ENCODE measurements around the gene TMEM101. TPM values are rescaled to one million over a fixed set of nuclear protein-coding genes. Genes with fewer than 3 reads are reported as not detected.
"Not testable (repeated sequence)": the region's sequence is repeated elsewhere in the genome, so short reads cannot be mapped to it uniquely, and the experiment has no call there.

TMEM101 gene
- total and polyA plus RNA-seq, 2 donors (not counting 1 experiment from before 2014, with no cell fraction given), result 26.0 to 107 TPM

DNA sequence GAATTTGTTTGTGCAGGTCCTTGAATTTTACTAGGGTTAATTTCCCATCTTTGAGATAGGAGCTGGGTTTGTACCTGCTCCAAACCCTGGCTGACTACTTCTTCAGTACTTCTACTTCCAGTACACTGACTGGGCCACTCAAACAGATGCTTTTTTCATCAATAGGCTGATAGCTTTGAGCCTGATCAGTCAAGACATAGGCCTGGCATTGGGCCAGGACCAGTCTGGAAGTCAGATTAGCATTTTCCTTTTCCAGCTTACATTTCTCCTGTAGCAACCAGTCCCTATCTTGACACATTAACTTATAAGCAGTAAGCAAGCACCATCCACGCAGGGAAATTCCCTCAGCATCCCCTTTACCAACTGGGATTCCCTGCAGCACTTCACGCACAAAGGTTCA, 7.5 kb upstream of the TMEM101 start:
- H4K20me1 ChIP-seq (ENCODE audit: control insufficient read depth, extremely low read depth, insufficient read depth, low read length), result no peaks in the 10 kb centered on the region
- no peak overlapping the region for H3K4me2 ChIP-seq (ENCODE audit: extremely low read depth, insufficient read depth, low read length)
- H2AFZ ChIP-seq (ENCODE audit: low read length), result no peak overlapping the region
- no peak overlapping the region for H3K27ac ChIP-seq (ENCODE audit: insufficient read depth, low read length)
- no peak overlapping the region for H3K4me3 ChIP-seq (replicated peaks in 1 of 4; ENCODE audit: control extremely low read depth in 1 of 4, insufficient read depth in 1 of 4, low read depth in 3 of 4, low read length in 4 of 4)
- no peaks in the 10 kb centered on the region for H3K4me1 ChIP-seq (ENCODE audit: control insufficient read depth, extremely low read depth, insufficient read depth, low read length)
- DNase-seq (ENCODE audit: low read depth in 2 of 2), result no peak
- no peak for TF ChIP-seq EZH2 (IDR thresholded peaks at IDR 0.05; ENCODE audit: low read length, missing control alignments)
- TF ChIP-seq, protein P1, sequence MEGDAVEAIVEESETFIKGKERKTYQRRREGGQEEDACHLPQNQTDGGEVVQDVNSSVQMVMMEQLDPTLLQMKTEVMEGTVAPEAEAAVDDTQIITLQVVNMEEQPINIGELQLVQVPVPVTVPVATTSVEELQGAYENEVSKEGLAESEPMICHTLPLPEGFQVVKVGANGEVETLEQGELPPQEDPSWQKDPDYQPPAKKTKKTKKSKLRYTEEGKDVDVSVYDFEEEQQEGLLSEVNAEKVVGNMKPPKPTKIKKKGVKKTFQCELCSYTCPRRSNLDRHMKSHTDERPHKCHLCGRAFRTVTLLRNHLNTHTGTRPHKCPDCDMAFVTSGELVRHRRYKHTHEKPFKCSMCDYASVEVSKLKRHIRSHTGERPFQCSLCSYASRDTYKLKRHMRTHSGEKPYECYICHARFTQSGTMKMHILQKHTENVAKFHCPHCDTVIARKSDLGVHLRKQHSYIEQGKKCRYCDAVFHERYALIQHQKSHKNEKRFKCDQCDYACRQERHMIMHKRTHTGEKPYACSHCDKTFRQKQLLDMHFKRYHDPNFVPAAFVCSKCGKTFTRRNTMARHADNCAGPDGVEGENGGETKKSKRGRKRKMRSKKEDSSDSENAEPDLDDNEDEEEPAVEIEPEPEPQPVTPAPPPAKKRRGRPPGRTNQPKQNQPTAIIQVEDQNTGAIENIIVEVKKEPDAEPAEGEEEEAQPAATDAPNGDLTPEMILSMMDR (conservative IDR thresholded peaks at IDR 0.05 in 1 of 2, IDR thresholded peaks at IDR 0.05 in 1 of 2; ENCODE audit: low read depth in 1 of 2, low read length in 2 of 2), result no peak
- H3K79me2 ChIP-seq (ENCODE audit: control insufficient read depth, insufficient read depth, low read length), result no peaks in the 10 kb centered on the region
- peaks cover 4% of the 10 kb centered on the region for H3K36me3 ChIP-seq (ENCODE audit: control insufficient read depth, insufficient read depth, low read length)
- H3K9ac ChIP-seq (ENCODE audit: insufficient read depth, low read length), result no peak overlapping the region
- H3K9me3 ChIP-seq (ENCODE audit: control insufficient read depth, insufficient read depth, low read depth, low read length), result no peaks in the 10 kb centered on the region
- H3K27me3 ChIP-seq (ENCODE audit: control insufficient read depth, insufficient read depth, low read length), result no peaks in the 10 kb centered on the region

DNA sequence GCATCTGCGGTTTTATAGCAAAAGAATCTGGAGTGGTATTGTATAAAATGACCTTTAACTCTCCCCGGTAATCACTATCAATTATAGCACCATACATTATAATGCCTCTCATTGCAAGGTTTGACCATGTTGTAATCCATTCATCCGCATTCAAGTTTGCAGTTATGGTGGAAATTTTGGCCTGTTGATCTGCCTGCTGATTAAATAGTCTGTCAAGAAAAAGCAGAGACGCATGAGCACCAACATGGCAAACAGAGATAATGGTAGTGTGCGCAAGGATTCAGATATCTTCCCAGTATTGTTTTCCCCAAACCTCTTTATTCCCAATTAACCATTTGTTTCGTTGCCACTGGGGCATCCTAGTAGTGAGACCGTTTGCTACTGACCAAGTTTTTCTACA, 6.5 kb upstream of the TMEM101 start:
- not testable (repeated sequence) for DNase-seq (ENCODE audit: low read depth in 2 of 2); H2AFZ ChIP-seq (ENCODE audit: low read length); H4K20me1 ChIP-seq (ENCODE audit: control insufficient read depth, extremely low read depth, insufficient read depth, low read length); H3K27me3 ChIP-seq (ENCODE audit: control insufficient read depth, insufficient read depth, low read length); H3K4me2 ChIP-seq (ENCODE audit: extremely low read depth, insufficient read depth, low read length); H3K79me2 ChIP-seq (ENCODE audit: control insufficient read depth, insufficient read depth, low read length); H3K4me1 ChIP-seq (ENCODE audit: control insufficient read depth, extremely low read depth, insufficient read depth, low read length); H3K4me3 ChIP-seq (replicated peaks in 1 of 4; ENCODE audit: control extremely low read depth in 1 of 4, insufficient read depth in 1 of 4, low read depth in 3 of 4, low read length in 4 of 4); H3K9me3 ChIP-seq (ENCODE audit: control insufficient read depth, insufficient read depth, low read depth, low read length); H3K27ac ChIP-seq (ENCODE audit: insufficient read depth, low read length); H3K36me3 ChIP-seq (ENCODE audit: control insufficient read depth, insufficient read depth, low read length); H3K9ac ChIP-seq (ENCODE audit: insufficient read depth, low read length)

GRCh38 chr17:44014133-44014436, 678 bp downstream of the TMEM101 start:
- Histone ChIP-seq H3K4me3 (replicated peaks in 1 of 4; ENCODE audit: control extremely low read depth in 1 of 4, insufficient read depth in 1 of 4, low read depth in 3 of 4, low read length in 4 of 4) (peak overlapping the region; percentile 80 to 99 (median 97)), H3K9me3 (ENCODE audit: control insufficient read depth, insufficient read depth, low read depth, low read length) (no peaks in the 10 kb centered on the region), H4K20me1 (ENCODE audit: control insufficient read depth, extremely low read depth, insufficient read depth, low read length) (no peaks in the 10 kb centered on the region), H2AFZ (ENCODE audit: low read length) (peak overlapping the region; percentile 84), H3K27ac (ENCODE audit: insufficient read depth, low read length) (peak overlapping the region; percentile 87), H3K79me2 (ENCODE audit: control insufficient read depth, insufficient read depth, low read length) (peaks cover 2% of the 10 kb centered on the region), H3K4me2 (ENCODE audit: extremely low read depth, insufficient read depth, low read length) (peak overlapping the region; percentile 90), H3K36me3 (ENCODE audit: control insufficient read depth, insufficient read depth, low read length) (peaks cover 5% of the 10 kb centered on the region), H3K4me1 (ENCODE audit: control insufficient read depth, extremely low read depth, insufficient read depth, low read length) (peaks cover 8% of the 10 kb centered on the region), H3K9ac (ENCODE audit: insufficient read depth, low read length) (peak overlapping the region; percentile 82), H3K27me3 (ENCODE audit: control insufficient read depth, insufficient read depth, low read length) (no peaks in the 10 kb centered on the region)
- peak in 1 of 2 donors; percentile 49 for DNase-seq (ENCODE audit: low read depth in 2 of 2)
- TF ChIP-seq, protein P1 (conservative IDR thresholded peaks at IDR 0.05 in 1 of 2, IDR thresholded peaks at IDR 0.05 in 1 of 2; ENCODE audit: low read depth in 1 of 2, low read length in 2 of 2), result no peak
- TF ChIP-seq EZH2 (IDR thresholded peaks at IDR 0.05; ENCODE audit: low read length, missing control alignments), result no peak

Measured in fibroblast of lung (primary cell).